HG03520 (cell line): ENCODE data around the gene ZNF532.

Experiments
- ATAC-seq: cut with Tn5 transposase; IDR thresholded peaks from one replicate; pipeline ENCODE4 v1.9.1; 2021; ENCODE audit warnings: mild to moderate bottlenecking, moderate library complexity; ENCODE audit not compliant: unreplicated experiment

ZNF532 gene

DNA sequence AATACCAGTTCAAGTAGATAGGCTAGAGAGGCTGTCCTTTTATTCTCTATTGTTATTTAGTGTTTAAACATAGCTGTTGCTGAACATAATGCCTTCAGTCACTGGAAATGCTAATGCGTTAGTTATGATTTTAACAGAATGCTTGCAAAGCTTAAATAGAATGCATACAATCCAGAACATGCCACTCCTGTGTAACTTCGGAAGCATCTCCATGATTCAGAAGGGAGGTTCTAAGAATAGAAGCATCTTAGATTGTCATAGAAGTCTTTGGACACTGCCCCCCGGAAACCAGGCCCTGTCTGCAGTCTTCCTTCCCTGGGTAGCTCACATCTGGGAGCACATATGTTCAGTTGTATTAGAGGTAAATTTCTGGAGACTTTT lies 73.2 kb downstream of the ZNF532 start:
- ATAC-seq: no peak

GRCh38 chr18:58941426-58942099 lies 76.9 kb downstream of the ZNF532 start:
- no peak for ATAC-seq

- no peak for ATAC-seq
Observed at GRCh38 chr18:58943896-58944295, 79.2 kb downstream of the ZNF532 start.

DNA sequence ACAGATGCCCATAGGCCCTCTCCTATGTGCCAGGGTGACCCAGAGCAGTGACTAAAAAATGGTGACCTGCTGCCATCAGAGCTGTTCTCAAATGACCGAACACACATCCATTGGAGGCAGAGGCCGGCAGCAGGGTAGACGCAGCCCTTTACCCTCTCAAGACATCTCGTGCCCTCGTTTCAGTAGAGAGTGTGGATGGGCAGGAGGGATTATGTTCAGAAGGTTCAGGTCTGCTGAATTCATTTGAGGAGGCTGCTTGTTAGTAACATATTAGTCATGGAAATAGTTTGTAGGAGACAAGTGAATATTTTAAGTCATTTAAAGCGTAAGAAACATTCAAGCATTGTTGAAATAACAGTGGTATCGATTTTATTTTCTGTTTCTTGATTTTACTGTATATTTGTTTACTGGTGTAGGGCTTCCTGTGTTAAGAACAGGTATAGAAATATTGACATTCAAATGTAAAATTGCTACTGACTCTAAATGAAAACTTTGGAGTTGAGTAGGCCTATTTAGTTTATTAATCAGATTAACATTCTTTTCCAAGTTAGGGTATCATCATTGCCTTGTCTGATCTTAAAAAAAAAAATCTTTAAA lies 82.6 kb downstream of the ZNF532 start:
- no peak for ATAC-seq

DNA sequence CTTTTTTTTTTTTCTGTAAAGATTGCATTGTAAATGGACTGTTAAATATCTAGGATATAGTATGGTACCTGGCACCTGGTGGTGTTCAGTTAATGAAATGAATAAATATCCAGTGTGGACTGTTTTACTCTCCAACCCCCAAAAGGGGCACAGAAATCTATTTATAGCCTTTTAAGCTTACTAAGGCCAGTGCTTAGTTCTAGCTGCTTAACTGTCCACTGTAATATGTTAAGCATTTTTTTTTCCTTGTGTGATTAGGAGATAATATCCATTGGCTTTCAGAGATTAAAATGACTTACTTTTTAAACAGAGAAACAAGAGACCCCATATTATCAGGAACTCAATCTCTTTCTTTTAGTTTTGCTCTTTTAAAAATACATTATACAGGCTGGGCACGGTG lies 84.4 kb downstream of the ZNF532 start:
- ATAC-seq: no peak

GRCh38 chr18:58951986-58952702 lies 87.5 kb downstream of the ZNF532 start:
- ATAC-seq: no peak

DNA sequence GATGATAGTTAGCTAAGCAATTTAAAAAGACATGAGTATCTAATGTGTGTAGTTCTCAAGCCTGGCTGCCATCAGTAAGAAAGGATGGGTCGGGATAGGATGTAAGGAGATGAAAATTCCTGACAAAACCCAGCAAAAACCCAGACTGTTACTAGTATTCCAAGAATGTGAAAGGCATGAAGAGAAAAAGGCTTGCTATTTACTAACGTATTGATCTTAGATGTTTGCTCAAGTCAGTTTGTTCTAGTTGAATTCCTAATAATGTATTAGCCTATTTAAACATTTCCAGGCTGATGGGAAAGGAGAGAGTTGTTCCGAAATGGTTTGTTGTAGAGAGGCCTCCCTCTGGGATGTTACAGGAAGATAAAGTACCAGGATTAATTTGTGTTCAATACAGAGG lies 88.2 kb downstream of the ZNF532 start:
- no peak for ATAC-seq

GRCh38 chr18:58953627-58954026 lies 89.0 kb downstream of the ZNF532 start:
- ATAC-seq: no peak

DNA sequence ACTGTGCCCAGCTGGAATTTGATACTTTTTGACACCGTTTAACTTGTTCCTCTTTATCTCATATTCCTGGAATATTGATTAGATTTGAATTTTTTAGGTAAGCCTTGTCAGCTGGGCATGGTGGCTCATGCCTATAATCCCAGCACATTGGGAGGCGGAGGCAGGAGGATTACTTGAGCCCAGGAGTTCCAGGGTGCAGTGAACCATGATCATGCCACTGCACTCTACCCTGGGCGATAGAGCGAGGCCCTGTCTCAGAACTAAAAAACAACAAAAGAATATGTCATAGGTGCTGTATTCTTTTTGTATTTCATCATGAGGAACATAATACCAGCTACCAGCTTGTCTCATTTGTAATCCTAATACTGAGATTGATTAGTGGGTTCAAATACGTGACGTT lies 90.3 kb downstream of the ZNF532 start:
- ATAC-seq: no peak

DNA sequence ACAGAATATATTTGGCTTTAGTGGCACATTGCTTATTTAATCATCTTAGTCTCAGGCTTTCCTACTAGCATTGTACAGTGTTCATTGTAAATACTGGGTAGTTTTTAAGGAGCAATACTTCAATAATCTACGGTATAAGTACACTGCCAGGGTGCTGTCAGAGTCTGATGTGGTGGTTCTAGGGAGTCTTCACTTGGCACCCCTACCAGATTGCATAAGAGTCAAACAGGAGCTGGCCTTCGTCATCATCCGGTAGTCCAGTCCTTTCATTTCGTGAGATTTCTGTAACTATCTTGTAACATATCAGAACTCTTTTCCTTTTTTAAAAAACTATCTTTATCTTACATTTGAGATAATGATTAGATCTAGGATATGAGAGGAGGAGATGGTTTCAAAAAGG lies 91.1 kb downstream of the ZNF532 start:
- no peak for ATAC-seq

DNA sequence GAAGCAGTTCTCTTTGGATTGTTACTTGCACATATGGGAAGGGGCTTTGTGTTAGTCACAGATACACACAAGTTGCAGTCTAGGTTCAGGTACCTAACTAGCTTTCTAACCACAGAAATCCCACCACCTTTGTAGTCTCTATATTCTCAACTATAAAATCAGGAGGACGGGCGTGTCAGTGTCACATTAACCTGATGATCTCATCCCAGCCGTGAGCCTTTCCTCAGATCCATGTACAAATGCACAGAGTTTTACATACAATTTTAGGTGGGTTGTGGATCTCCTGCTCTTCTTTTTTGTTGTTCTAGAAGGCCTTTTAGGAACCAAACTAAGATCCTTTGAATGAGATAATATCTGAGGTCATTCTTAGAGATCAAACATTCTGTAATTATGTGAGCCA lies 94.0 kb downstream of the ZNF532 start:
- ATAC-seq: no peak

DNA sequence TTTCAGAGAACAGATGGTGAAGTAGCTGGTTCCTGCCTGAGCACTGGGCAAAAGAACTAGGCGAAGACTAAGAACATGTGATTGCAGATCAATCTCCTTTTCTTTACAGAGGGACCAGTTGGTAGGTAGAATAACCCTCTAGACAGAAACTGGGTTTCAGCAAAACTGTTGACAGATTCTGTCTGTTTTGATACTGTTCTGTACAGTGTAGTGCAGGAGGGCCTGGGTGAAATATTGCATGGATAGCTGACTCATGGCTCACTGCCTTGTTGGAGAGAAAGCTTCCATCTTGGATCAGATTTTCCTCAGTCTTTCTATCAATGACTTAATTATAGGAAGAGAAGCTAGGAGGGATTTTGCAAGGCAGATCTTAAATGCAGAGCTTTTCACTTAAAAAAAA lies 95.8 kb downstream of the ZNF532 start:
- ATAC-seq: no peak

GRCh38 chr18:58960946-58961722 lies 96.5 kb downstream of the ZNF532 start:
- no peak for ATAC-seq

- no peak for ATAC-seq
Observed at GRCh38 chr18:58962336-58962735, 97.7 kb downstream of the ZNF532 start.

DNA sequence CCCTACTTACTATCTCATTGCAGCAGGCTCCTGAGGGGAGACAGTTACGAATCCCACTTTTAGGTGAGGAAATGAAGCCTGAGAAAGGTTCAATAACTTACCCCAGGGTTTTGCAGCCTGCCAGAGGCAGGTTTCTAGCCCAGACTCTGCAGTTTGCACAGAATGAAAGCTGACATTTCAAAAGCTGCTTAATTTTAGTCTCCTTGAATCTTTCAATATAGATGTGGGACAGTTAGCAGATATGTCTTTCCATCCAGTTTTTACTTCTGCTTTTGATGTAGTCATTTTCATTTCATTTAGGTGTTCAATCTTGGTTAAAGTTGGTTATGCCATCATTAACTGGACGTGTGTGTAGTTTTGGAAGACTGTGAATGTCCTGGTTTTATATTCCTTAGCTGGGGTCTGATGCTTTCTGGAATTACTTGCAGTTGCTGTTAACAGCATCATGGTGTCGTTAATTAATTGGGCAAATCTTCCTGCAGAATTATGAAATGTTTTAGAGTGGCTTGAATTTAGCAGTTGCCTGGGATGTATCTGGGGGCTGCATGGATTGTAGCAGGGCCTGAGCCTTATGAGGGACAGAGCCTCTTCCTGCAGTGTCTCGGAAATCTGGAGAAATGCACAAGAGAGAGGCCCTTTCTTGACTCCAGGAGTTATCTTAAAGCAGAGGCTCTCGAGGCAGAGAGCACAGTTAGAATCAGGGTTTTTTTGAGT lies 100.8 kb downstream of the ZNF532 start:
- ATAC-seq: no peak

DNA sequence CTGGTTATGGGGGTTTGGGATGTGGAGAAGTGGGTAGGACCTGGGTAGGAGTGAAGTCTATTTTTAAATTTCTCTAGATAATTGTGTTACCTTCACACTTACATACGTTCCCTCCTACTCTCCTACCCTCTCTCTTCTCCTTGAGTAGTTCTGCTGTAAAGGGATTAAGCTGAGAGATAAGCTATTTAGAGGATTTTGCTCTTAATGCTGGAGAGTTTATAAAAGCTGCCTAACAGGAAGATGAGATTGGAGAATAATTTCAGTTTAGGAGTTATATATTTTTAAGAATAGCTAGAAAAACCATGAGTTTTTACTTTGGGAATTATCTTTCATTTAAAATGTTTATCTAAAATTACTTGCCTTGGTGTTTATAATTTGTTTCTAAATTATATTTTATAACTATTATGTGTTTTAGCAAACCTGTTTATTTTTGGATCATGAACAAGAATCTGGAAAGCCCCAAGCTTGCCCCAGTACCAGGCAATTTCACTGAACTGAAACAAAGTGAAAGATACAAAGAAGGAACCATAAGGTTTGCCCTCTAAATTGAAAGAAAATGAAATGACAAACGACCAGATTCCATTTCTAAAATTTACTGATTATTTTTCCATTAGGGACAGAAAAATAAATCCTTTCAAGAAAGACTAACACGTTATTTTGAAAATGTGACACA lies 101.5 kb downstream of the ZNF532 start:
- no peak for ATAC-seq

- no peak for ATAC-seq
Observed at GRCh38 chr18:58966704-58967103, 102.0 kb downstream of the ZNF532 start.

- ATAC-seq: no peak
Observed at GRCh38 chr18:58967751-58968254, 103.1 kb downstream of the ZNF532 start.

DNA sequence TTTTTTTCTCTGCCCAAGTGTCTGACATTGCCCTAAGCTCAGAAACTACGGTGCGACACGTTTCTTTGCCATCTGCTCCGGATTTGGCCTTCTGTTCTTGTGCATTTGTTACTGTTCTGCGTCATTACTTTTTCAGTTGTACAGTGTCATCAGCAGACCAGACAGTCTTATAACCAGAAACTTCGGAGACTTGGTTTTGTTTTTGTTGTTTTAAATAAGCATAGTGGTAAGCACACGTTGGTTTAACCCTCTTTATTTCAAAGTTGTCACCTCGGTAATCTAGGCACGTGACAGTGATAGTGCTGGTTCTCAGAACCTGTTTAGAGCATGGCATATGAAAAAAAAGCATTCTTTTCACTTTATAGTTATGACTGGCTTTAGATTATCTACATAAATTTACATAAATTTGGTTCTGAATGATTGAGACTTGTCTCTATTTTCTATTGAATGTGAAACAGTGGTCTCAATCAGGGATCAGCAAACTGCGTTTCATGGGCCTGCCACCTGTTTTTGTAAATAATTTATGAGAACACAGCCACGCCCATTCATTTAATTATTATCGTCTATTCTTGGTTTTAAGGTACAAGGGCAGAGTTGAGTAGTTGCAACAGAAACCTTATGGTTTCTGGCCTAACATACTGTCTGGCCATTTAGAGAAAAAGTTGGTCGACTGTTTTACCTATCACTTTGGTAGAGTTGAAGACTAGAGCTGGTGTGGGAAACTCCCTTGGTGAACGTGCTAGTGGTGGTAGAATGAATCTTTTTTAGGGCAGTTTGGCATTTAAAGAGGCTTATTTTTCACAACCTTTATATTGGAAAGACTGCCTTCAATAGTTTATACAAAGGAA lies 106.5 kb downstream of the ZNF532 start:
- ATAC-seq: peak; percentile 75
